ENCODE results near the gene MSANTD1.

Gene MSANTD1

GRCh38 chr4:3267576-3268394 lies 18.8 kb downstream of the MSANTD1 start:
- DNase-seq: peak; percentile 18

DNA sequence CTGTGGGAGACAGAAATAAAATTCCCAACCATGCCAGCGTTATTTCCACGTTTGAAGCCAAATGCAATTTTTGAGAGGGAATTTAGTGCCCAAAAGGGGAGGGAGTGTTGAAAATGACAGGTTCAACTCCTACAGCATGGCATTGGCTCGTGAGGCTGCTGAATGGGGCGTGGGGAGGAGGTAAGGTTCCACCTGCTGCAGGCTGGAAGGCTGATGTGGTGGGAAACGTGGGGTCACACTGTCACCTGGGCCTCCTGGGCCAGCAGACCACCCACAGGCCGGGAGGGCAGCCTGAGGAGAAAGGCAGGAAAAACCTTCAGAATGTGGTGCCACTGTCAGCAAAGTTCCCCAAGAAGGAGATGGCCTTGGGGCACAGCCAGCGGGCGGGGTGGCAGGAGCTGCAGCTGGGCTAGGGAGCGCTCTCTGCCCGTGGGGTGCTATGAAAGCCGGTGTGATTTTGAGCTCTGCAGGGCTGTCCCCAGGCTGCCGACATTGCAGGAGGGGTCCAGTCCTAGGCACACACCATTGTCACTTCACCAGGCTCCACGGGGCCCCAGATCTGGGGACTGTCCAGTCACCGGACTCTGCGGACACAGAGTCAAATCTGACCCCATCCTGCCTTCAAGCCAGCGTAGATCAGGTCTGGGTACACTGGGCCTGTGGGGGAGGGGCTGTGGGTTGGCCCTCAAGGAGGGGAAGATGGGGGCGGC lies 19.6 kb downstream of the MSANTD1 start:
- peak; percentile 30 for DNase-seq

DNA sequence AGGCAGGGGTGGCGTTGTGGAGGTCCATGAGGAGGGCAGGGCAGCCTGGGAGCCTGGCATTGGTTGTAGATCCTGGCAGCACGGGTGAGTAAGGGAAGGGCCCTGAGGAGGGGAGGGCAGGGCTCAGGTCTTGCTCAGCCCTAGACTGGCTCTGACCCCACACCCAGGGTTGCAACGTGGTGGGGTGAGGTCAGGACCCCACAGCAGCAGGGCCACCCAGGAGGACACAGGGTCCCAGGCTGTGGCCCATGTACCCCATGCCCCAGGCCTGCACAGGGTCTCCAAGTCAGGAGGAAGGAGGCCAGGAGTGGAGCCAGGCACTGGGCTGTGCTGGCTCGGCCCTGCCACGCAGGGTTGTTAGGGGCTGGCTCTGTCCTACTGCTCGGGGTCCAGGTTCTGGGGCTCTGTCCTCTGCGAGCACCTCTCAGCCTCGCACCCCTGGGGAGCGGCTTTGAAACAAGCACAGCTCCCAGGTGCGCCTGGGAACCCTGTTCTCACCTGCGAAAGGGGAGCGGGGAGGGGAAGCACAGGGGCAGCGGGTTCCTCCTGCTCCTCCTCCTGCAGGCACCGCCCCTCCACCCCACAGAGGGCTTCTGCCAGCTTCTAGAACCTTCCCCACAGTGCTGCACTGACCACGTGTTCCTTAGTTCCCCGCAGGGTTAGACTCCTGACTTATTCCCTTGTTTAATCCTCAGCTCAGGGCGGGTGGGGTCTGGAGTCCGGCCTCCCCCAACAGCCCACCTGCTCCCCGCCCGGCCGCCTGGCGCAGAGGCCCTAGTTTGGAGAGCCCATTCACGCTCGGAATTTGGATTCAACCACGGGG lies 20.4 kb downstream of the MSANTD1 start:
- peak; percentile 38 for DNase-seq

DNA sequence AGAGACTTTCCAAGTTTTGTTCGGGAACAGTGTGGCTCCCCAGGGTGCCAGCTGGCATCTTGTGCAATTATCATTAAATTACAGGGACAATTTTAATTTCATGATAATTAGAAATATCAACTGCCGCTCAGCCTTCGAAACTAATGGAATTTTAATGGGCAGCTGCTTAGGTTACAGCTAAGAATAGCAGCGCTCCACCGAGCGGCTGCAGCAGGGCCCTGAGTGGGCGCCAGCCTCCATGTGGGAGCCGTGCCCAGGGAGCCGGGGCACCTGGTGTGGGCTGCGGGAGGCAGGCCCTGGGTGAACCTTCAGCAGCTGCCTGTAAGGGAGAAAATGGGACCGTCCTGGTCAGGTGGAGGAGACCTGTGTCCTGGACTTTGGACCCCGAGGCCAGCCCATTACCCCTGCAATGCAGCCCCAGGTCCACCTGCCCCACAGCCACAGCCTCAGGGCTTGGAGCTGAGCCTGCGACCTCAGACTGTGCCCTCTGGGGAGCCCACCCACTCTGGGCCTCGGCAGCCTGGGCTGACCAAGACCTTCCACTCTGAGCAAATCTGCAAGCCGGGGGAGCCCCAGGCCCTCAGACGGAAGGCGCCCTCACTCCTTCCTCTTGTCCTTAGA lies 21.1 kb downstream of the MSANTD1 start:
- DNase-seq: peak; percentile 44

- no peak for DNase-seq
Observed at GRCh38 chr4:3271131-3271530, 22.2 kb downstream of the MSANTD1 start.

DNA sequence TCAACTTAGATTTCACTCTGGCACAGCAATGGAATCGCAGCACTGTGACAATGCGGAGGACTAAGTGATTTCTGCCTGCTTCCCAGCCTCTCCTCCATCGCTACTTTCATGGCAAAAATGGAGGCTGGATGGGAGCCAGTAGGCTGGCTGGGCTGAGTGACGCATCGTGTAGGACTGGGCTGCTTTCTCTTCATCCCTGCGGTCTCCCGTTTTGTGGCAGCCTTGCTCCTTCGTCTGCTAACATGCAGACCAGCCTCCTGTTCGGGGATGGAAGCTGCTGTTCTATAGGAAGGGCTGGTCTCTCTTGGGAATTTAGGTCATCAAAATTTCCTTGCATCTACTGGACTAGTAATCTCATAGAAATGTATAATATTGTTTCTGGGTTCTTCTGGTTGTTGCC lies 28.0 kb downstream of the MSANTD1 start:
- peak; percentile 34 for DNase-seq

GRCh38 chr4:3280466-3280865 lies 31.5 kb downstream of the MSANTD1 start:
- DNase-seq: no peak

- peak; percentile 26 for DNase-seq
Observed at GRCh38 chr4:3283483-3283882, 34.5 kb downstream of the MSANTD1 start.

DNA sequence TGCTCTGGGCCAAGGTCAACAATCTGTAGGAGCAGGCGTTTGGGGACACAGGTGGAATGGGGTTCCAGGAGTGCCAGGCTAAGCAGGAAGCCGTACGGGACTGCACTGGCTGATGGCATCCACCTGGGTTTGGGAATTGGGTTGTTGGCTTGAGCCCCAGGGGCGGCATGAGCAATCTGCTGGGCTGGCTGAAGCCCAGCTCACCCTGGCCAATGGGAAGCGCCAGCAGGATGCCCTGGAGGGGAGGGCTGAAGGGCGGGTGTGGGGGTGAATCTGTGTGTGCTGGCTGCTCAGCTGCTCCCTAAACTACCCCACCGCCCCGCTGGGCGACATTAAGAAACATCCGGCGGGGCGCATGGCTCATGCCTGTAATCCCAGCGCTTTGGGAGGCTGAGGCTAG lies 35.0 kb downstream of the MSANTD1 start:
- peak; percentile 36 for DNase-seq

GRCh38 chr4:3284734-3285557 lies 36.0 kb downstream of the MSANTD1 start:
- peak; percentile 38 for DNase-seq

DNA sequence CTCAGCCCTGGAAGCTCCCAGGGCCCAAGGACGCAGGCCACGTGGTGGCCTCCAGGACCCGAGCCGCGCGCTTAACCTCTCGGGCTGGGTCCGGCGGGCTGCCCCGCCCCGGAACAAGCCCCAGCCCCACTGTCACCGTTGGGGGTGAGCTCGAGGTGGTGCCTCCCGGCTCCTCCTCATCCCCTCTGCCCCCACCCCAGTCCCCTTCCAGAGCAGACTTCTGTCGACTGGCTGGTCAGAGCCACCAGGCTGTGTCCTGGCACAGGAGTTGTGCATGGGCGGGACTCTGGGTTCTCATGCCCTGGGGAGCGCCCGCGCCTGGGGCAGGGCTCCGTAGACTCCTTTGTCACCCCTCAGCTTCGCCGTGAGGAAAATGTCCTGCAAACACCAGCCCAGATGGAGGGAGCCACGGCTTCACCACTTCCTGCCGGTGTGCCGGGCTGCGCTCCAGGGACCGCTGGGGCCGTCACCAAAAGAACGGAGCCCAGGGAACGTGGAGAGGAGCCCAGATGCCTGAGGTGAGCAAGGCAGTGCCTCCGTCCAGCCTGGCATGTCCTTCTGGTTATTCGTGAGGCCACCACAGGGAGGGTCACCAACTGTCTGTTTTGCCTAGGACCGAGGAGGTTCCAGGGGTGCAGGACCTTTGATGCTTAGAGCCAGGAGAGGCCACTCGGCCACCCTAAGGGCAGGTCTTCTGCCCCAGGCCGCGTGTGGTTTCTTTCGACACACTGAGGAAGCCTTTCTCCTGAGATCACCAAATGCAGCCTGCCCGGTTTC lies 36.8 kb downstream of the MSANTD1 start:
- peak; percentile 49 for DNase-seq

DNA sequence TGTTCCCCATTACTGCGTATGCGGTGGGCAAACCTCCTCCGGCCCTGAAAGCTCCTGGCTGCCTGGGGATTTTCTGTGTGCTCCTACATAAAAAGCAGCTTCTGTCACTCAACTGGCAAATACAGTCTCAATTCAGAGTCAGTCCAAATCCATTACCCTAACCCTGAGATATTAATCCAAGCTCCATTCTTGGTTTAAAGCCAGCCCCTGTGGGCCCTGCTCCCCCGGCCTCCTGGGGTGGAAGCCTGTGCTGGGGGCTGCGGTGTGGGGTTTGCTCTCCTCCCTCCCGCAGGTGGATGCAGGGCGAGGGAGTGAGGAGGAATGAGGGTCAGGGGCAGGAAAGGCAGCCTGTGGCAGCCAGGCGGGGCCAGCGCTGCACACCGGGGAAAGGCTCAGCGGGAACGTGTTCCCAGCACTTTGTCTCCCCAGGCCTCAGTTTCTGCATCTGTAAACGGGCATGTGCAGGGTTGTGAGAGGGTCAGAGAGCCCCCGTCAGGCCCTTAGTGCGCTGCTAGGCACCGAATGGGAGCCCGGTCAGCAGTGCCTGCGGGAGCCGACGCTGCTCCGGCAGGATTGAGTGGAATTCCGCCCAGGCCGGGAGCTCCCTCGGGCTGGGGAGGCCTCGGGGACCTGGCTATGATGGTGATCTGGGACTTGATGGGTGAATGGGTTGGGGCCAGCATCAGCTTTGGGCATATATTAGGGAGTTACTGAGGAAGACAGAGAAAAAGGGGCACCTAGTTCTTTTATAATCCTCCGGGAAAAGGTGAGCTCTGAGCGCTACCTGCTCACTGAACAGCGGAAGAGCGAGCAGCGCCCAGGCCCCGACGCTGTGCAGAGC lies 37.6 kb downstream of the MSANTD1 start:
- DNase-seq: peak; percentile 37

DNA sequence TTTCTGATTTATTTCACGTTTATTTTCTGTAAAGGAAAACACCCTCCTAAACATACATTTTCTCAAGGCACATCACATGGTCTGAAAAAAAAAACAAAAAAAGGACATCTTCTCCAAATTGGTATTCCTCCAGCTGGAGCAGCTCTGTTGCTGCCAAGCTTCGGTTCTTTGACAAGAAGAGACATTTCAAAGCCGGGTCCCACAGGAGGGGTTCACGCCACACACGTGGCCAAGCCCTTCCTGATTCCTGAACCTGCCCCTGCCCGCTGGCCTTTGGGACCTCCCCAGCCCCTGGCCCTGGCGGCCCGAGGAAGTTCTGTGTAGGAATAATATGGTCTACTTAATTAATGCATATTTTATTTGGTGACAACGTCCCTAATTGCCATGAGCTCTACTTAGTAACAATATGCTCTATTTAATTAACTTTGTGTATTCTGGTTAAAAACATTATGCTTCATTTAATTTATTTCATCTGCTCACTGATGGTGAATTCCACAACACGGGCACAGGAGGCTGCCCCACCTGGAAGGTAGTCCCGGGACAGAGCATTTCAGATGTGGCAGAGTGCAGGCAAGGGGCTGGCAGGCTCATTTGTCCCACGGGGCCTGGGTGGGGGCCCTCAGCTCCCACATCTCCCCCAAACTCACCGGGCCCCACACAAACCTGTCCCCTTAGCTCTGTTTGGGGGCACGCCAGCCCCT lies 38.5 kb downstream of the MSANTD1 start:
- DNase-seq: peak; percentile 39

GRCh38 chr4:3287972-3288570 lies 39.1 kb downstream of the MSANTD1 start:
- peak; percentile 37 for DNase-seq

DNA sequence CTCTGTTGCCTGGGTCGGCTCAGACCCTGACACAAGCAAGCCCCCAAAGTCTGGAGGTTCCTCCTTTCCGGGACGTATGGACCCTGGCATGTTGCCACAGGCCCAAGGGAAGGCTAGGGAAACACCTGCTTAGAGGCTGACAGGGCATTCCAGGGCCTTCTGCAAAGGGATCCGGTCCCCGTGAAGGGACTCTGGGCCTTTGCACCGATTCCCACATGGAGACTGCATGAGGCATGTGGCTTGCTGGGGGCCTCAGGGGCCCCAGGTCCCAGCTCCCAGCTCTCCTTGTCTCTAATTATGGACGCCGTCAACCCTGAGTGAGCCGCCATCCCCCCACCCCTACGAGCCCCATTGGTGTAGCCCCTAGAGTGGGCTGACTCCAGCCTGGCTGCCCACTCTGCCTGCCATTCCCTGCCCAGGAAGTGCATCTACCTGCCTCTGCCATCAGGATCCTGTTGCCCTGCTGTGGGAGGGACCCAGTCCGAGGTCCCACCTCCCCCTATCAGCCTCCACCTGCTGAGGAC lies 39.7 kb downstream of the MSANTD1 start:
- DNase-seq: peak; percentile 38

- DNase-seq: no peak
Observed at GRCh38 chr4:3290476-3290875, 41.5 kb downstream of the MSANTD1 start.

- DNase-seq: peak; percentile 46
Observed at GRCh38 chr4:3290889-3291321, 41.9 kb downstream of the MSANTD1 start.

- DNase-seq: no peak
Observed at GRCh38 chr4:3291411-3291968, 42.5 kb downstream of the MSANTD1 start.

Measured in activated CD8-positive, alpha-beta memory T cell treated with anti-CD3 and anti-CD28 coated beads, Interleukin-2, amount 50 U/mL, for 48 hours (primary cell).